SK-N-SH (cell line): Measurements from ENCODE around the gene STEEP1.

Source experiments
- CTCF ChIP-seq: fragments of 200-600 bp; sonication (generic); IDR thresholded peaks from 2 replicates; pipeline ENCODE4 v1.6.1; 2017; ENCODE audit warnings: antibody characterized with exemption, mild to moderate bottlenecking, moderate library complexity
- EP300 ChIP-seq, 2 experiments: IDR thresholded peaks; 2 replicates each; pipeline versions ENCODE4 v1.4.0 to v1.6.1; 2012; ENCODE audit warnings: borderline replicate concordance in 1 of 2, low read depth in 1 of 2, low read length in 1 of 2
- GATA2 ChIP-seq: sonication (generic); formaldehyde crosslinking; IDR thresholded peaks from 2 replicates; pipeline ENCODE4 v1.5.0; 2020; ENCODE audit warnings: mild to moderate bottlenecking, missing genetic modification reagents
- RAD21 ChIP-seq: IDR thresholded peaks from 2 replicates; pipeline ENCODE4 v1.6.1; 2012; ENCODE audit warnings: mild to moderate bottlenecking, low read length
- REST ChIP-seq: IDR thresholded peaks from 2 replicates; pipeline ENCODE4 v1.6.1; 2012; ENCODE audit warnings: mild to moderate bottlenecking, low read depth, low read length, moderate library complexity
- SMC3 ChIP-seq: IDR thresholded peaks from 2 replicates; pipeline ENCODE4 v1.6.1; 2012; ENCODE audit warnings: low read depth, low read length, improper control_type of control experiment
- TAF1 ChIP-seq: IDR thresholded peaks from 2 replicates; pipeline ENCODE4 v1.6.1; 2012; ENCODE audit warnings: low read depth, mild to moderate bottlenecking, low read length, moderate library complexity, borderline replicate concordance
- TEAD4 ChIP-seq: IDR thresholded peaks from 2 replicates; pipeline ENCODE4 v1.4.0; 2012; ENCODE audit warnings: mild to moderate bottlenecking, borderline replicate concordance; ENCODE audit not compliant: insufficient read depth
- USF1 ChIP-seq: IDR thresholded peaks from 2 replicates; pipeline ENCODE4 v1.4.0; 2012; ENCODE audit warnings: low read depth, borderline replicate concordance
- YY1 ChIP-seq: IDR thresholded peaks from 2 replicates; pipeline ENCODE4 v1.4.0; 2012; ENCODE audit warnings: low read depth, mild to moderate bottlenecking
- ZBTB33 ChIP-seq: IDR thresholded peaks from 2 replicates; pipeline ENCODE4 v1.4.0; 2012; ENCODE audit warnings: low read depth, borderline replicate concordance

GRCh38 chrX:119516157-119516702 lies 49.0 kb downstream of the STEEP1 start:
- no peak for TF ChIP-seq GATA2 (CRISPR knock-in tag)
- peak; percentile 90 for TF ChIP-seq CTCF
- no peak for TF ChIP-seq EP300 (IDR thresholded peaks at IDR 0.05; ENCODE audit: borderline replicate concordance in 1 of 2, low read depth in 1 of 2, low read length in 1 of 2)
- TF ChIP-seq SMC3 = peak; percentile 76
- TF ChIP-seq YY1 = no peak
- peak; percentile 92 for TF ChIP-seq RAD21
- TF ChIP-seq REST = no peak
- TF ChIP-seq TAF1 = no peak
- no peak for TF ChIP-seq ZBTB33
- no peak for TF ChIP-seq TEAD4
- TF ChIP-seq USF1 = no peak
